ENCODE results near the gene RYR2. TPM values are rescaled to one million over a fixed set of nuclear protein-coding genes. Genes with fewer than 3 reads are reported as not detected.

The RYR2 gene
- total and polyA plus RNA-seq, 9 of the 15 experiments (the other 6 are each of a cell fraction or from before 2014, with no cell fraction given), result 0.03 to 0.42 (median 0.14) TPM

GRCh38 chr1:237779356-237779755 lies 737.4 kb downstream of the RYR2 start (continued):
- TF ChIP-seq MTF1 (CRISPR knock-in tag; IDR thresholded peaks at IDR 0.05; ENCODE audit: borderline replicate concordance), result no peak
- TF ChIP-seq CCNT2 (IDR thresholded peaks at IDR 0.05; ENCODE audit: borderline replicate concordance, extremely low read depth, insufficient read length, low read depth, low read length), result no peak
- TF ChIP-seq KDM1A (IDR thresholded peaks at IDR 0.05), result no peak
- no peak for TF ChIP-seq MAFK (IDR thresholded peaks at IDR 0.05; ENCODE audit: low read length)
- TF ChIP-seq BRD9 (IDR thresholded peaks at IDR 0.05; ENCODE audit: low read depth, partially characterized antibody), result no peak

- H3K9ac ChIP-seq (ENCODE audit: insufficient read depth in 1 of 2, low read depth in 2 of 2, low read length in 2 of 2), result no peak overlapping the region
- CTCF ChIA-PET (ENCODE audit: low intra/inter-chr PET ratio), result interaction anchor here (0.6 kb wide), 1 partner anchor 1033 kb away, joined by 3 read pairs; no protein-coding TSS in a partner anchor
- POLR2A ChIA-PET, result no interaction called here
- no peaks in the 10 kb centered on the region for H3K79me2 ChIP-seq (ENCODE audit: control insufficient read depth, insufficient read depth, low read length)
- ATAC-seq, result no peak
- no peak overlapping the region for H3K27ac ChIP-seq (ENCODE audit: extremely low read depth, low read depth, low read length)
- no peak overlapping the region for H3K4me3 ChIP-seq
- no peak for FAIRE-seq
- intact Hi-C loops (cut with micrococcal nuclease), result no loop called here
- no peaks in the 10 kb centered on the region for H3K9me1 ChIP-seq (ENCODE audit: control insufficient read depth, insufficient read depth, low read length)
- H3K4me2 ChIP-seq (ENCODE audit: insufficient read depth, low read length), result no peak overlapping the region
- H3K9me3 ChIP-seq (replicated peaks; ENCODE audit: control insufficient read depth, insufficient read depth, low read depth, low read length), result no peaks in the 10 kb centered on the region
- no peak for DNase-seq (ENCODE audit: extremely low read depth in 1 of 4, low spot score in 3 of 4)
- in situ Hi-C loops (cut with MboI), result no loop called here
- no peaks in the 10 kb centered on the region for H3K36me3 ChIP-seq (ENCODE audit: control insufficient read depth, insufficient read depth, low read length)
- WGBS (ENCODE audit: insufficient coverage, low coverage, missing lambda C conversion rate), result 4% methylated on average over 11 of the region's 11 CpGs
- no peaks in the 10 kb centered on the region for H4K20me1 ChIP-seq (replicated peaks; ENCODE audit: control insufficient read depth, insufficient read depth, low read length)
- no peaks in the 10 kb centered on the region for H3K4me1 ChIP-seq (replicated peaks in 1 of 2; ENCODE audit: control insufficient read depth in 2 of 2, insufficient read depth in 2 of 2, low read length in 2 of 2)
- BruUV-seq (replicated peaks), result no TSS peak
- no peaks in the 10 kb centered on the region for H3K27me3 ChIP-seq (ENCODE audit: control insufficient read depth in 2 of 2, insufficient read depth in 2 of 2, low read length in 2 of 2)
- H2AFZ ChIP-seq (ENCODE audit: low read depth, low read length), result no peak overlapping the region
- TF ChIP-seq ZBTB9 (CRISPR knock-in tag; IDR thresholded peaks at IDR 0.05) (no peak), MCM5 (IDR thresholded peaks at IDR 0.05; ENCODE audit: low read depth) (no peak), CREM (IDR thresholded peaks at IDR 0.05; ENCODE audit: low read depth) (no peak), NCOA2 (IDR thresholded peaks at IDR 0.05; ENCODE audit: partially characterized antibody in 2 of 2) (no peak), RERE (CRISPR knock-in tag; IDR thresholded peaks at IDR 0.05; ENCODE audit: borderline replicate concordance) (no peak), ZNF146 (CRISPR knock-in tag; IDR thresholded peaks at IDR 0.05; ENCODE audit: unreplicated experiment) (no peak), JUND (IDR thresholded peaks at IDR 0.05; ENCODE audit: borderline replicate concordance, low read depth, low read length) (no peak), JUND (tag; IDR thresholded peaks at IDR 0.05; ENCODE audit: borderline replicate concordance, low read depth, low read length) (no peak), ZNF507 (tag; conservative IDR thresholded peaks at IDR 0.05) (no peak), NFE2L1 (tag; IDR thresholded peaks at IDR 0.05; ENCODE audit: borderline replicate concordance, low read depth) (no peak)
These were observed 744.2 kb downstream of the RYR2 start for GRCh38 chr1:237786066-237786719.
